MM.1S (cell line): ENCODE data around the gene WDR38.

Experiments
- DNase-seq: peaks from one replicate; pipeline ENCODE4 v3.0.0-alpha.2; 2015
- H2AFZ ChIP-seq: fragments of 300-600 bp; sonication (generic); 2 replicates; pipeline ENCODE4 v1.6.0; 2016; ENCODE audit warnings: antibody characterized with exemption, low read length
- H3F3A ChIP-seq: fragments of 300-600 bp; sonication (generic); 2 replicates; pipeline ENCODE4 v1.6.1; 2016; ENCODE audit warnings: mild to moderate bottlenecking, antibody characterized with exemption, low read length, moderate library complexity, mixed read lengths; ENCODE audit not compliant: insufficient read depth
- H3K27ac ChIP-seq: fragments of 300-600 bp; sonication (generic); 2 replicates; pipeline ENCODE4 v1.5.1; 2016; ENCODE audit warnings: mild to moderate bottlenecking, low read length
- H3K27me3 ChIP-seq: fragments of 300-600 bp; sonication (generic); replicated peaks from 2 replicates; pipeline ENCODE4 v1.6.0; 2016; ENCODE audit warnings: low read length; ENCODE audit not compliant: insufficient read depth
- H3K36me3 ChIP-seq: fragments of 300-600 bp; sonication (generic); replicated peaks from 2 replicates; pipeline ENCODE4 v1.6.1; 2016; ENCODE audit warnings: mild to moderate bottlenecking, low read length, mixed read lengths; ENCODE audit not compliant: insufficient read depth
- H3K4me1 ChIP-seq: fragments of 300-600 bp; sonication (generic); 2 replicates; pipeline ENCODE4 v1.6.1; 2016; ENCODE audit warnings: low read length, mixed read lengths
- H3K4me2 ChIP-seq: fragments of 300-600 bp; sonication (generic); 2 replicates; pipeline ENCODE4 v1.6.0; 2016; ENCODE audit warnings: low read depth, low read length
- H3K4me3 ChIP-seq: fragments of 300-600 bp; sonication (generic); 2 replicates; pipeline ENCODE4 v1.5.1; 2016; ENCODE audit warnings: low read length, mixed read lengths
- H3K79me2 ChIP-seq: fragments of 300-600 bp; sonication (generic); 2 replicates; pipeline ENCODE4 v1.6.1; 2016; ENCODE audit warnings: mixed run types, low read length, mixed read lengths
- H3K9ac ChIP-seq: fragments of 300-600 bp; sonication (generic); 2 replicates; pipeline ENCODE4 v1.6.1; 2016; ENCODE audit warnings: low read length, mixed read lengths
- H3K9me2 ChIP-seq: fragments of 300-600 bp; sonication (generic); replicated peaks from 2 replicates; pipeline ENCODE4 v1.6.1; 2016; ENCODE audit warnings: mild to moderate bottlenecking, low read length, mixed read lengths; ENCODE audit not compliant: insufficient read depth
- H3K9me3 ChIP-seq: fragments of 300-600 bp; sonication (generic); replicated peaks from 2 replicates; pipeline ENCODE4 v1.6.1; 2016; ENCODE audit warnings: mild to moderate bottlenecking, low read length, mixed read lengths; ENCODE audit not compliant: insufficient read depth
- H4K20me1 ChIP-seq: fragments of 300-600 bp; sonication (generic); 2 replicates; pipeline ENCODE4 v1.6.1; 2016; ENCODE audit warnings: mild to moderate bottlenecking, low read length, moderate library complexity, mixed read lengths; ENCODE audit not compliant: insufficient read depth
- CTCF ChIP-seq: fragments of 300-600 bp; sonication (generic); IDR thresholded peaks from 2 replicates; pipeline ENCODE4 v1.5.1; 2016; ENCODE audit warnings: antibody characterized with exemption, low read length, mixed read lengths
- EZH2 ChIP-seq: fragments of 300-600 bp; sonication (generic); optimal IDR thresholded peaks from 2 replicates; pipeline ENCODE3; 2017; ENCODE audit warnings: low read depth, mild to moderate bottlenecking, antibody characterized with exemption, low read length, mixed read lengths
- EZH2phosphoT487 ChIP-seq: fragments of 300-600 bp; sonication (generic); IDR thresholded peaks from 2 replicates; pipeline ENCODE4 v1.6.1; 2018; ENCODE audit warnings: antibody characterized with exemption, low read length

WDR38 gene

DNA sequence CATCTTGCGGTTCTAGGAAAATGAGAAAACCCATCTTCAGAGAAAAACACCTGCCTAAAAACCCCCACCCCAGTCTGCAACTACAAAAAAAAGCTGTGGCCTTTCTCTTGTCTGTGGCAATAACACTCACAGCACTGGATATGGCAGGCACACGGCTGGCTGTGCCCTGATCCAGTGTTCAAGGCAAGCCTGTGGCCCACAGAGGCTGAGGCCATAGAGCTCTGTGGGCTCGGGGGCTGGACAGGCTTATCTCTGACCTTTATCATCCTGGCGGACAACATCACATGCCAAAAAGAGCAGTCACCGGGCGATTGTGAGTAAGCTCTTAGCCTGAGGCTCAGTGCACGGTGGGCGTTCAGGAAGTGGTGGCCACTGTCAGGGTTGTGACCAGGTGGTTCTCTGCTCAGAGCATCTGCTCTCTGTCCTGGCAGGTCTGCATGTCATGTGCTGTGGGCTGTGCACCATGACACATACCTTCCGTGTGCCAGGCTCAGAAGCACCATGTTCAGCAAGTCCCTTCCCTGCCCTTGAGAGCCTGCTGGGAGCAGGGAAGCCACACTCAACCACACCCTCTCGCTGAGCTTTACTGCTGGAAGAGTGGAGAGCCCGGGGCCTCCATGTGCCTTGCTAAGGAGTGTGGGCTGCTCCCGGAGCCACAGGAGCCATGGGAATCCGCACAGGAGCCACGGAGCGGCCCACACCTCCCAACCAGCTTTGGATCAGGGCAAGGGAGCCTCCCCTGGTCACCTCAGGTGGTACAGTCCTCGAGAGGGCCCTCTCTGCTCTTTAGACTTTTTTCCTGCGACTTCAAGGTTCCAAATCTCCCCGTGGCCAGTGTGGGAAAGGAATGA is 34.6 kb upstream of the WDR38 start:
- Histone ChIP-seq H2AFZ (0 out of 2 replicates have a peak overlapping the region, but pooled peaks have one; percentile 0), H3K9me2 (no peaks in the 10 kb centered on the region), H3K27me3 (no peaks in the 10 kb centered on the region), H3K27ac (no peak overlapping the region), H3K9ac (no peak overlapping the region), H3F3A (no peaks in the 10 kb centered on the region), H4K20me1 (no peaks in the 10 kb centered on the region), H3K4me1 (no peaks in the 10 kb centered on the region), H3K79me2 (no peaks in the 10 kb centered on the region), H3K9me3 (no peaks in the 10 kb centered on the region), H3K4me2 (no peak overlapping the region), H3K4me3 (no peak overlapping the region), H3K36me3 (no peaks in the 10 kb centered on the region)
- TF ChIP-seq CTCF = no peak
- no peak for TF ChIP-seq EZH2
- no peak for TF ChIP-seq EZH2phosphoT487
- DNase-seq = no peak

- Histone ChIP-seq H3K79me2 (no peaks in the 10 kb centered on the region), H3K27ac (no peak overlapping the region), H3K4me2 (no peak overlapping the region), H3K9me2 (no peaks in the 10 kb centered on the region), H4K20me1 (no peaks in the 10 kb centered on the region), H3K4me1 (no peaks in the 10 kb centered on the region), H3K36me3 (no peaks in the 10 kb centered on the region), H3F3A (no peaks in the 10 kb centered on the region), H3K4me3 (no peak overlapping the region), H2AFZ (no peak overlapping the region), H3K9me3 (no peaks in the 10 kb centered on the region), H3K9ac (no peak overlapping the region), H3K27me3 (no peaks in the 10 kb centered on the region)
- no peak for TF ChIP-seq CTCF
- no peak for TF ChIP-seq EZH2phosphoT487
- no peak for TF ChIP-seq EZH2
- DNase-seq = no peak
Measured at GRCh38 chr9:124820698-124821623, 32.3 kb upstream of the WDR38 start.

DNA sequence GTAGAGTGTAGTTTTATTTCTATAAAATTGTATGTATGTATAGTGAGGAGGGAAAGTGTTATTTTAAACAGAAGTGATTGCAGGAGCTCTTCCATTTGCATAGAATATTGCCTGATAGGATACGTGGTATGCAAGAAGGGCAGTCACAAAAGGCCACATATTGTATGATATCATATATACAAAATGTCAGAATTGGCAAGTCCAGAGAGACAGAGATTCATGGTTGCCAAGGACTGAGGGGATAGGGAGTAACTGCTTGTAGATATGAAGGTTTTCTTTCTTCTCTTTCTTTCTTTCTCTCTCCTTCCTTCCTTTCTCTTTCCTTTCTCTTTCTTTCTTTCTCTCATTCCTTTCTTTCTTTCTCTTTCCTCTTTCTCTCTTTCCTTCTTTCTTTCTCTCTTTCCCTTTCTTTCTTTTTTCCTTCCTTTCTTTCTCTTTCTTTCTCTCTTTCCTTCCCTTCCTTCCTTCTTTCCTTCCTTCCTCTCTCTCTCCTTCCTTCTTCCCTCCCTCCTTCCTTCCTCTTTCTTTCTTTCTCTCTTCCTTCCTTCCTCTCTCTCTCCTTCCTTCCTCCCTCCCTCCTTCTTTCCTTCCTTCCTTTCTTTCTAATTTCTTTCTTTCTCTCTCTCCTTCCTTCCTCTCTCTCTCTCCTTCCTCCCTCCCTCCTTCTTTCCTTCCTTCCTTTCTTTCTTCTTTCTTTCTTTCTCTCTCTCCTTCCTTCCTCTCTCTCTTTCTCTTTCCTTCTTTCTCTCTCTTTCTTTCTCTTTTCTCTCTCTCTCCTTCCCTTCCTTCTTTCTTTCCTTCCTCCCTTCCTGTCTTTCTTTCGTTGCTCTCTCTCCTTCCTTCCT is 24.5 kb upstream of the WDR38 start:
- no peaks in the 10 kb centered on the region for H3K4me1 ChIP-seq
- H3K79me2 ChIP-seq = no peaks in the 10 kb centered on the region
- no peaks in the 10 kb centered on the region for H3K9me3 ChIP-seq
- H4K20me1 ChIP-seq = no peaks in the 10 kb centered on the region
- H3K4me2 ChIP-seq = no peak overlapping the region
- no peak overlapping the region for H2AFZ ChIP-seq
- no peaks in the 10 kb centered on the region for H3K9me2 ChIP-seq
- no peaks in the 10 kb centered on the region for H3K36me3 ChIP-seq
- no peak for DNase-seq
- H3K9ac ChIP-seq = no peak overlapping the region
- no peaks in the 10 kb centered on the region for H3K27me3 ChIP-seq
- H3K27ac ChIP-seq = no peak overlapping the region
- H3K4me3 ChIP-seq = no peak overlapping the region
- TF ChIP-seq CTCF = no peak
- no peak for TF ChIP-seq EZH2phosphoT487
- no peak for TF ChIP-seq EZH2
- H3F3A ChIP-seq = no peaks in the 10 kb centered on the region
